NCI-H2081 treated with DMSO at 0.1 percent for 48 hours (cell line): ENCODE measurements around the gene ALG1.
"Not testable (repeated sequence)": the region's sequence is repeated elsewhere in the genome, so short reads cannot be mapped to it uniquely, and the experiment has no call there.

ENCODE experiments used
- DNase-seq: peaks from one replicate; lab custom pipeline; 2025; lab: John Stamatoyannopoulos, UW

ALG1 gene

GRCh38 chr16:5073279-5073629 lies 1.6 kb downstream of the ALG1 start:
- no peak for DNase-seq

- not testable (repeated sequence) for DNase-seq
Measured at GRCh38 chr16:5073771-5074170, 2.1 kb downstream of the ALG1 start.

- no peak for DNase-seq
Measured at GRCh38 chr16:5075637-5076036, 4.0 kb downstream of the ALG1 start.

GRCh38 chr16:5077304-5077703 lies 5.7 kb downstream of the ALG1 start:
- DNase-seq: no peak

GRCh38 chr16:5078626-5079025 lies 7.0 kb downstream of the ALG1 start:
- no peak for DNase-seq

GRCh38 chr16:5080461-5080860 lies 8.8 kb downstream of the ALG1 start:
- not testable (repeated sequence) for DNase-seq

- DNase-seq: not testable (repeated sequence)
Measured at GRCh38 chr16:5080996-5081395, 9.4 kb downstream of the ALG1 start.

GRCh38 chr16:5083646-5084045 lies 12.0 kb downstream of the ALG1 start:
- not testable (repeated sequence) for DNase-seq

GRCh38 chr16:5084099-5084731 lies 12.6 kb downstream of the ALG1 start:
- not testable (repeated sequence) for DNase-seq

- not testable (repeated sequence) for DNase-seq
Measured at GRCh38 chr16:5084802-5085201, 13.2 kb downstream of the ALG1 start.

- DNase-seq: not testable (repeated sequence)
Measured at GRCh38 chr16:5085716-5086115, 14.1 kb downstream of the ALG1 start.

- not testable (repeated sequence) for DNase-seq
Measured at GRCh38 chr16:5088086-5088790, 16.6 kb downstream of the ALG1 start.

- DNase-seq: not testable (repeated sequence)
Measured at GRCh38 chr16:5088936-5089335, 17.3 kb downstream of the ALG1 start.

GRCh38 chr16:5089911-5090555 lies 18.4 kb downstream of the ALG1 start:
- DNase-seq: not testable (repeated sequence)

GRCh38 chr16:5090592-5090991 lies 18.9 kb downstream of the ALG1 start:
- not testable (repeated sequence) for DNase-seq

- DNase-seq: not testable (repeated sequence)
Measured at GRCh38 chr16:5093081-5093480, 21.4 kb downstream of the ALG1 start.

- DNase-seq: not testable (repeated sequence)
Measured at GRCh38 chr16:5093746-5094145, 22.1 kb downstream of the ALG1 start.

GRCh38 chr16:5095145-5095830 lies 23.6 kb downstream of the ALG1 start:
- not testable (repeated sequence) for DNase-seq

- DNase-seq: not testable (repeated sequence)
Measured at GRCh38 chr16:5096437-5097060, 24.9 kb downstream of the ALG1 start.

GRCh38 chr16:5097061-5097469 lies 25.4 kb downstream of the ALG1 start:
- DNase-seq: not testable (repeated sequence)

- peak; percentile 82 for DNase-seq
Measured at GRCh38 chr16:5097470-5098220, 26.0 kb downstream of the ALG1 start, which contains the start of gene EEF2KMT. Gene EEF2KMT, minus strand, starts transcription at chr16:5097795. Its CDS starts 56 bp downstream, at chr16:5097739.
